Hepatocyte (in vitro differentiated cells): ENCODE measurements around the gene ADGRG6.

ENCODE experiments used
- EZH2 ChIP-seq: fragments of 200-600 bp; sonication (generic); IDR thresholded peaks from 2 replicates; pipeline ENCODE4 v1.6.1; 2016; ENCODE audit warnings: antibody characterized with exemption, mild to moderate bottlenecking, borderline replicate concordance
- EZH2phosphoT487 ChIP-seq: fragments of 200-600 bp; sonication (generic); IDR thresholded peaks from one replicate; pipeline ENCODE4 v1.6.1; 2018; ENCODE audit warnings: antibody characterized with exemption, mild to moderate bottlenecking, low read depth, moderate library complexity; ENCODE audit not compliant: unreplicated experiment, severe bottlenecking
- TF ChIP-seq, protein P1 (sequence below): fragments of 200-600 bp; sonication (generic); IDR thresholded peaks from 2 replicates; pipeline ENCODE4 v1.5.1; 2016; ENCODE audit warnings: antibody characterized with exemption, mild to moderate bottlenecking; ENCODE audit not compliant: poor library complexity

DNA sequence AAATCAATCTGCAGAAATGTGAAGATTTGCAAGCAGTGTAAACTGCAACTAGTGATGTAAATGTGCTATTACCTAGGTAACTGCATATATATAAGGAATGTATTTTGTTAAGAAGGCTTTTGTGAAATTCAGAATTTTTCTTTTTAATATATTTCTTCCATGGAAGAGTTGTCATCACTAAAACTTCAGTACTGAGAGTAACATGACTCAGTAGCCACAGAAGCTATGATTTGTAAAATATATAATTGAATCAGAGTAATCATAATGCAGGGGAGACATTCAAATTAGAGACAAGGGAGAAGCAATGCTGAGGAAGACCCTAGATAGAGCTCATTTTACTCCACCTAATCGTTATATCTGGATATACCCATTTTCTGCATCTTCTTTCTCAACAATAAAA lies 141.7 kb downstream of the ADGRG6 start:
- TF ChIP-seq EZH2 (no peak), EZH2phosphoT487 (no peak)
- TF ChIP-seq, protein P1, sequence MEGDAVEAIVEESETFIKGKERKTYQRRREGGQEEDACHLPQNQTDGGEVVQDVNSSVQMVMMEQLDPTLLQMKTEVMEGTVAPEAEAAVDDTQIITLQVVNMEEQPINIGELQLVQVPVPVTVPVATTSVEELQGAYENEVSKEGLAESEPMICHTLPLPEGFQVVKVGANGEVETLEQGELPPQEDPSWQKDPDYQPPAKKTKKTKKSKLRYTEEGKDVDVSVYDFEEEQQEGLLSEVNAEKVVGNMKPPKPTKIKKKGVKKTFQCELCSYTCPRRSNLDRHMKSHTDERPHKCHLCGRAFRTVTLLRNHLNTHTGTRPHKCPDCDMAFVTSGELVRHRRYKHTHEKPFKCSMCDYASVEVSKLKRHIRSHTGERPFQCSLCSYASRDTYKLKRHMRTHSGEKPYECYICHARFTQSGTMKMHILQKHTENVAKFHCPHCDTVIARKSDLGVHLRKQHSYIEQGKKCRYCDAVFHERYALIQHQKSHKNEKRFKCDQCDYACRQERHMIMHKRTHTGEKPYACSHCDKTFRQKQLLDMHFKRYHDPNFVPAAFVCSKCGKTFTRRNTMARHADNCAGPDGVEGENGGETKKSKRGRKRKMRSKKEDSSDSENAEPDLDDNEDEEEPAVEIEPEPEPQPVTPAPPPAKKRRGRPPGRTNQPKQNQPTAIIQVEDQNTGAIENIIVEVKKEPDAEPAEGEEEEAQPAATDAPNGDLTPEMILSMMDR: no peak
